Mesenchymal stem cell (in vitro differentiated cells and primary cell): ENCODE measurements around the gene AARSD1. TPM values are rescaled to one million over a fixed set of nuclear protein-coding genes. Genes with fewer than 3 reads are reported as not detected.

ENCODE experiments used
- DNase-seq: peaks from one replicate; pipeline ENCODE4 v3.0.0-alpha.2; 2013
- H2AFZ ChIP-seq: one replicate; pipeline ENCODE4 v1.6.1; 2013; ENCODE audit warnings: low read depth, mild to moderate bottlenecking, control low read depth, inconsistent platforms, low read length, moderate library complexity
- H2AK5ac ChIP-seq: 2 replicates; pipeline ENCODE4 v1.6.1; 2013; ENCODE audit warnings: low read length, moderate library complexity, mild to moderate bottlenecking, inconsistent platforms; ENCODE audit not compliant: severe bottlenecking
- H2BK120ac ChIP-seq: one replicate; pipeline ENCODE4 v1.6.1; 2013; ENCODE audit warnings: low read depth, mild to moderate bottlenecking, inconsistent platforms, low read length, moderate library complexity
- H2BK12ac ChIP-seq, 2 experiments: one replicate each; pipeline ENCODE4 v1.6.1; 2013; ENCODE audit warnings: inconsistent platforms in 2 of 2, low read length in 2 of 2, mild to moderate bottlenecking in 2 of 2, moderate library complexity in 2 of 2, control low read depth in 1 of 2
- H2BK15ac ChIP-seq: one replicate; pipeline ENCODE4 v1.6.1; 2013; ENCODE audit warnings: mild to moderate bottlenecking, low read depth, inconsistent platforms; ENCODE audit not compliant: poor library complexity, severe bottlenecking
- H2BK5ac ChIP-seq: 2 replicates; pipeline ENCODE4 v1.6.1; 2013; ENCODE audit warnings: low read depth, mild to moderate bottlenecking, low read length, control low read depth, inconsistent platforms; ENCODE audit not compliant: poor library complexity, severe bottlenecking
- H3K14ac ChIP-seq, 2 experiments: one replicate each; pipeline ENCODE4 v1.6.1; 2013; ENCODE audit warnings: inconsistent platforms in 2 of 2, low read length in 2 of 2, control low read depth in 1 of 2, mild to moderate bottlenecking in 1 of 2, moderate library complexity in 1 of 2
- H3K18ac ChIP-seq, 2 experiments: one replicate each; pipeline ENCODE4 v1.6.1; 2013; ENCODE audit warnings: inconsistent platforms in 2 of 2, low read length in 2 of 2, control low read depth in 1 of 2, low read depth in 1 of 2, mild to moderate bottlenecking in 1 of 2
- H3K23ac ChIP-seq, 2 experiments: one replicate each; pipeline ENCODE4 v1.6.1; 2013; ENCODE audit warnings: inconsistent platforms in 2 of 2, low read length in 2 of 2, mild to moderate bottlenecking in 2 of 2, moderate library complexity in 2 of 2, control low read depth in 1 of 2
- H3K27ac ChIP-seq: 2 replicates; pipeline ENCODE4 v1.5.1; 2013; ENCODE audit warnings: mild to moderate bottlenecking, moderate library complexity, low read length, control low read depth, inconsistent platforms; ENCODE audit not compliant: poor library complexity, severe bottlenecking
- H3K27me3 ChIP-seq, 2 experiments: 2 replicates each; pipeline versions ENCODE4 v1.6.1 to v1.7.0; 2013; ENCODE audit warnings: low read length in 2 of 2, mild to moderate bottlenecking in 2 of 2, moderate library complexity in 2 of 2, control low read depth in 1 of 2, inconsistent platforms in 1 of 2; ENCODE audit not compliant: control insufficient read depth in 1 of 2, insufficient read depth in 1 of 2
- H3K36me3 ChIP-seq, 2 experiments: 2 replicates each; pipeline versions ENCODE4 v1.6.1 to v1.7.0; 2013; ENCODE audit warnings: low read length in 2 of 2, control low read depth in 1 of 2, inconsistent platforms in 1 of 2, low read depth in 1 of 2, mild to moderate bottlenecking in 1 of 2; ENCODE audit not compliant: insufficient read depth in 2 of 2, control insufficient read depth in 1 of 2
- H3K4ac ChIP-seq, 2 experiments: one replicate each; pipeline ENCODE4 v1.6.1; 2013; ENCODE audit warnings: inconsistent platforms in 2 of 2, low read length in 2 of 2, mild to moderate bottlenecking in 2 of 2, moderate library complexity in 2 of 2, control low read depth in 1 of 2, low read depth in 1 of 2
- H3K4me1 ChIP-seq: 2 replicates; pipeline ENCODE4 v1.6.1; 2013; ENCODE audit warnings: low read depth, low read length, control low read depth; ENCODE audit not compliant: control insufficient read depth, insufficient read depth
- H3K4me2 ChIP-seq: 2 replicates; pipeline ENCODE4 v1.6.1; 2013; ENCODE audit warnings: low read length, mild to moderate bottlenecking, inconsistent platforms; ENCODE audit not compliant: poor library complexity, severe bottlenecking
- H3K4me3 ChIP-seq, 2 experiments: 2 replicates each; pipeline versions ENCODE4 v1.5.1 to v1.7.0; 2013; ENCODE audit warnings: low read length in 2 of 2, mild to moderate bottlenecking in 2 of 2, control low read depth in 1 of 2, low read depth in 1 of 2; ENCODE audit not compliant: insufficient read depth in 1 of 2
- H3K79me1 ChIP-seq: replicated peaks from 2 replicates; pipeline ENCODE4 v1.6.1; 2013; ENCODE audit warnings: mild to moderate bottlenecking, control low read depth, low read length, inconsistent platforms; ENCODE audit not compliant: poor library complexity, severe bottlenecking
- H3K9ac ChIP-seq: 2 replicates; pipeline ENCODE4 v1.7.0; 2013; ENCODE audit warnings: mild to moderate bottlenecking, low read length, moderate library complexity
- H3K9me3 ChIP-seq: 2 replicates; pipeline ENCODE4 v1.7.0; 2013; ENCODE audit warnings: mild to moderate bottlenecking, low read length; ENCODE audit not compliant: control insufficient read depth
- H4K8ac ChIP-seq: one replicate; pipeline ENCODE4 v1.6.1; 2013; ENCODE audit warnings: inconsistent platforms, mild to moderate bottlenecking, low read length, moderate library complexity
- H4K91ac ChIP-seq: one replicate; pipeline ENCODE4 v1.6.1; 2013; ENCODE audit warnings: mild to moderate bottlenecking, low read length, inconsistent platforms
- WGBS: methylation state at CpG from one replicate; pipeline ENCODE4 v1.1.7; 2013; ENCODE audit warnings: mixed read lengths; 5-methylcytosine and 5-hydroxymethylcytosine counted together
- polyA plus RNA-seq, 2 experiments: library from polyadenylated mRNA; stranded (reverse); fragments of 200-250 nt; gene quantifications; one replicate each; pipeline ENCODE4 v1.2.3, GENCODE V29; 2013

AARSD1 gene
- polyA plus RNA-seq (2013, experiment 1 of 2), result 35.7 TPM
- 36.6 TPM for polyA plus RNA-seq (2013, experiment 2 of 2)

GRCh38 chr17:42964161-42964932 lies at the start of gene AARSD1:
Gene AARSD1, minus strand, starts transcription at chr17:42964454. Its CDS starts 14 bp downstream, at chr17:42964440.
- Histone ChIP-seq H3K4ac (peak within 1 kb of the TSS; percentile 39 to 95), H4K91ac (peak within 1 kb of the TSS; percentile 77), H4K8ac (peak within 1 kb of the TSS; percentile 93), H3K4me1 (peaks cover 8% of the 10 kb centered on the region), H2BK12ac (peak within 1 kb of the TSS in 1 of 2 experiments; percentile 10), H3K9me3 (no peaks in the 10 kb centered on the region), H2BK15ac (no peak within 1 kb of the TSS), H3K36me3 (peaks cover 25 to 31% of the 10 kb centered on the region in 2 experiments), H3K79me1 (peaks cover 12% of the 10 kb centered on the region), H2AK5ac (no peak within 1 kb of the TSS), H3K27ac (peak within 1 kb of the TSS; percentile 84), H2BK5ac (no peak within 1 kb of the TSS), H3K27me3 (no peaks in the 10 kb centered on the region), H3K18ac (peak within 1 kb of the TSS; percentile 92 to 98), H3K9ac (peak within 1 kb of the TSS; percentile 96), H2AFZ (peak within 1 kb of the TSS; percentile 94), H3K14ac (peak within 1 kb of the TSS in 1 of 2 experiments; percentile 99), H3K4me3 (peak within 1 kb of the TSS; percentile 68 to 96), H2BK120ac (no peak within 1 kb of the TSS), H3K4me2 (peak within 1 kb of the TSS; percentile 94), H3K23ac (peak within 1 kb of the TSS in 1 of 2 experiments; percentile 46)
- peak; percentile 96 for DNase-seq
- 5% methylated on average over 43 of the region's 43 CpGs for WGBS

- Histone ChIP-seq H3K4me3 (no peak overlapping the region), H3K18ac (no peak overlapping the region), H4K8ac (no peak overlapping the region), H3K4ac (no peak overlapping the region), H2AFZ (no peak overlapping the region), H3K23ac (no peak overlapping the region), H3K27me3 (no peaks in the 10 kb centered on the region), H3K4me2 (no peak overlapping the region), H3K14ac (no peak overlapping the region), H2BK15ac (no peak overlapping the region), H3K9ac (no peak overlapping the region), H2AK5ac (no peak overlapping the region), H3K4me1 (peaks cover 10% of the 10 kb centered on the region), H3K27ac (no peak overlapping the region), H2BK12ac (no peak overlapping the region), H4K91ac (no peak overlapping the region), H2BK5ac (no peak overlapping the region), H3K36me3 (peaks cover 53 to 73% of the 10 kb centered on the region in 2 experiments), H2BK120ac (no peak overlapping the region), H3K9me3 (no peaks in the 10 kb centered on the region), H3K79me1 (peaks cover 30% of the 10 kb centered on the region)
- 95% methylated on average over 8 of the region's 8 CpGs for WGBS
- no peak for DNase-seq
Measured at GRCh38 chr17:43013296-43013695, 49.0 kb upstream of the AARSD1 start.

DNA sequence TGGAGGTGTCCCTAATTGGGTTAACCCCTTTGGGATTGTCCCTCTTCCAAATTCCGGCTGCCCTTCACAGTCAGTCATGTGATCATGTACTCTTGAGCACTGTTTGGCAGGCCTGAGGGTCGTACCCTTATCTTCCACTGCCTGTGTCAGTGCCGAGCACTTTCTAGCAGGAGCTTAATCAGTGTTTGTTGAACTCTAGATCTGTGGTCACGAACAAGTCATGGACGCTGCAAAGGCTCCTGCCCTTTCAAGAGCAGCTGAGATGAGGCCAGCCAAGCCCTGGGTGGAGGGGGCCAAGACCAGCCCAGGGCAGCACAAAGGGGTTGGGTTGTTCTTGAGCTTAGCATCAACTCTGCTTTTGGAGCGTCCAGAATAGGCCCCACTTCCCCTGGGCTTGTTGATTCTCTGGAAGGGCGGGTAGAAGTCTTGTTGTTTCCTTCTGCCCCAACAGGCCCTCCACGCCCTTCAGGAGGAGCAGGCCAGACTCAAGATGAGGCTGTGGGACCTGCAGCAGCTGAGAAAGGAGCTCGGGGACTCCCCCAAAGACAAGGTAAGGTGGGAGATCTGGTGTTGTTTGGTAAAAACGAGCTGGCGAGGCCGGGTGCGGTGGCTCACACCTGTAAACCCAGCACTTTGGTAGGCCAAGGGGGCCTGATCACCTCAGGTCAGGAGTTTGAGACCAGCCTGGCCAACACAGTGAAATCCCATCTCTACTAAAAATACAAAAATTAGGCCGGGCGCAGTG lies 47.6 kb upstream of the AARSD1 start:
- no peak overlapping the region for H2BK5ac ChIP-seq
- no peak overlapping the region for H2AFZ ChIP-seq
- H3K27me3 ChIP-seq, result no peaks in the 10 kb centered on the region
- no peak overlapping the region for H3K4ac ChIP-seq
- H3K4me1 ChIP-seq, result peaks cover 7% of the 10 kb centered on the region
- peaks cover 22% of the 10 kb centered on the region for H3K79me1 ChIP-seq
- 81% methylated on average over 15 of the region's 15 CpGs for WGBS
- no peak for DNase-seq
- no peak overlapping the region for H4K91ac ChIP-seq
- peak overlapping the region in 1 of 2 experiments; percentile 64 for H3K14ac ChIP-seq
- H3K36me3 ChIP-seq, result peaks cover 45 to 61% of the 10 kb centered on the region in 2 experiments
- H2BK12ac ChIP-seq, result no peak overlapping the region
- H2BK15ac ChIP-seq, result no peak overlapping the region
- no peak overlapping the region for H2AK5ac ChIP-seq
- H4K8ac ChIP-seq, result no peak overlapping the region
- H2BK120ac ChIP-seq, result no peak overlapping the region
- H3K4me2 ChIP-seq, result no peak overlapping the region
- H3K4me3 ChIP-seq, result peak overlapping the region in 1 of 2 experiments; percentile 4
- H3K27ac ChIP-seq, result no peak overlapping the region
- H3K9me3 ChIP-seq, result no peaks in the 10 kb centered on the region
- H3K9ac ChIP-seq, result peak overlapping the region; percentile 38
- no peak overlapping the region for H3K23ac ChIP-seq
- H3K18ac ChIP-seq, result no peak overlapping the region
